Ramos (cell line): Measurements from ENCODE around the gene CYP2D6.
"Not testable (repeated sequence)": the region's sequence is repeated elsewhere in the genome, so short reads cannot be mapped to it uniquely, and the experiment has no call there.

Source experiments
- in situ Hi-C: fragments of 300-500 bp; cut with MboI; formaldehyde crosslinking; loops from one replicate; pipeline ENCODE4 v1.14.3; 2022; ENCODE audit warnings: low sequenced_read_pairs; ENCODE audit not compliant: unreplicated experiment

Gene CYP2D6

DNA sequence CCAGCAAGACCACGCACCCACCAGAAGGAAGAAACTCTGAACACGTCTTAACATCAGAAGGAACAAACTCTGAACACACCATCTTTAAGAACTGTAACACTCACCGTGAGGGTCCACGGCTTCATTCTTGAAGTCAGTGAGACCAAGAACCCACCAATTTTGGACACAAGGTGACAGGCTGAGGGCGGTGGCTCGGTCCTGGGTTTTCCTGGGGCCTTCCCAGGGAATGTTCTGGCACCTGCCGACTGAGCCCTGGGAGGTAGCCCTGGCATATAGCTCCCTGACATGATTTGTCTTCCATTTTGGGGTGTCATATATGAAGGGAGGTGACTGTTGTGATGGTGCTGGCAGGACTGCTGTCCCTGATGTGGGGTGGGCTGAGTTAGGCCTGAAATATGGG lies 8.9 kb upstream of the CYP2D6 start:
- in situ Hi-C loops, result not testable (repeated sequence)

DNA sequence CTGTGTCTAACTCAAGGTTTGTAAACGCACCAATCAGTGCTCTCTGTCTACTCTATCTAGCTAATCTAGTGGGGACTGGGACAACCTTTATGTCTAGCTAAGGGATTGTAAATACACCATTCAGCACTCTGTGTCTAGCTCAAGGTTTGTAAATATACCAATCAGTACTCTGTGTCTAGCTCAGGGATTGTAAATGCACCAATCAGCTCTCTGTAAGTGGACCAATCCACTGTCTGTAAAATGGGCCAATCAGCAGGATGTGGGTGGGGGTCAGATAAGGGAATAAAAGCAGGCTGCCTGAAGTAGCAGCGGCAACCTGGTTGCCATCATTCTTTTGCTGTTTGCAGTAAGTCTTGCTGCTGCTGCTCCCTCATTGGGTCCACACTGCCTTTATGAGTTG lies 8.4 kb upstream of the CYP2D6 start:
- in situ Hi-C loops, result no loop called here

DNA sequence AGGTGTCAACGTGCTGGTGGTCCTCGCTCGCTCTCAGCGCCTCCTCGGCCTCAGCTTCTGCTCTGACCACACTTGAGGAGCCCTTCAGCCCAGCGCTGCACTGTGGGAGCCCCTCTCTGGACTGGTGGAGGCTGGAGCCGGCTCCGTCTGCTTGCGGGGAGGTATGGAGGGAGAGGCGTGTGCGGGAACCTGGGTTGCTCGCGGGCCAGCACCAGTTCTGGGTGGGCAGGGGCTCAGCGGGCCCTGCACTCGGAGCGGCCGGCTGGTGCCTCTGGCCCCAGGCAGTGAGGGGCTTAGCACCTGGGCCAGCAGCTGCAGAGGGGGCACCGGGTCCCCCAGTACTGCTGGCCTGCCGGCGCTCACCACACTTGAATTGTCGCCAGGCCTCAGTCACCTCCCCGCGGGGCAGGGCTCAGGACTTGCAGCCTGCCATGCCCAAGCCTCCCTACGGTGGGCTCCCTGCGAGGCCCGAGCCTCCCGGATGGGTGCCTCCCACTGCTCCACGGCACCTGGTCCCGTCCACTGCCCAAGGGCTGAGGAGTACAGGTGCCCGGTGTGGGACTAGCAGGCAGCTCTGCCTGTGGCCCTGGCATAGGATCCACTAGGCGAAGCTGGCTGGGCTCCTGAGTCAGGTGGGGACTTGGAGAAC lies 7.6 kb upstream of the CYP2D6 start:
- in situ Hi-C loops, result no loop called here

DNA sequence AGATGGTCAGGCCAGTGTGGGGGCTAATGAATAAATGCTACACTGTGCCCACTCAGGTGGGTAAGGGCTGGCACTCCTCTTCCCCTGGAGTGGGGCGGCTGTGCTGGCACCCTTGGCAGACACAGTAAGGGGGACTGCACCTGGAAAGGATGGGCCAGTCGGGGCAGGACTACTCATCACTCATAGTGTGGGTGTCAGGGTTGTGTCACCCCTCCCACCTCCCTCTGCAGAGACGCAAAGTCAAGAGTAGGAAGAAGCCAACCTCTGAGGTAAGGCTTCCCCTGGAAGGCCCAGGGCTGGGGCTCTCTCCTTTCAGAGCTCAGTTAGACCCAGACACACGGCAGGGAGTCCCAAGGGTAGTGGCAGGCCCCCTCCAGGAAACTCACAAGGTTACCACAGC lies 5.1 kb upstream of the CYP2D6 start:
- in situ Hi-C loops, result not testable (repeated sequence)

DNA sequence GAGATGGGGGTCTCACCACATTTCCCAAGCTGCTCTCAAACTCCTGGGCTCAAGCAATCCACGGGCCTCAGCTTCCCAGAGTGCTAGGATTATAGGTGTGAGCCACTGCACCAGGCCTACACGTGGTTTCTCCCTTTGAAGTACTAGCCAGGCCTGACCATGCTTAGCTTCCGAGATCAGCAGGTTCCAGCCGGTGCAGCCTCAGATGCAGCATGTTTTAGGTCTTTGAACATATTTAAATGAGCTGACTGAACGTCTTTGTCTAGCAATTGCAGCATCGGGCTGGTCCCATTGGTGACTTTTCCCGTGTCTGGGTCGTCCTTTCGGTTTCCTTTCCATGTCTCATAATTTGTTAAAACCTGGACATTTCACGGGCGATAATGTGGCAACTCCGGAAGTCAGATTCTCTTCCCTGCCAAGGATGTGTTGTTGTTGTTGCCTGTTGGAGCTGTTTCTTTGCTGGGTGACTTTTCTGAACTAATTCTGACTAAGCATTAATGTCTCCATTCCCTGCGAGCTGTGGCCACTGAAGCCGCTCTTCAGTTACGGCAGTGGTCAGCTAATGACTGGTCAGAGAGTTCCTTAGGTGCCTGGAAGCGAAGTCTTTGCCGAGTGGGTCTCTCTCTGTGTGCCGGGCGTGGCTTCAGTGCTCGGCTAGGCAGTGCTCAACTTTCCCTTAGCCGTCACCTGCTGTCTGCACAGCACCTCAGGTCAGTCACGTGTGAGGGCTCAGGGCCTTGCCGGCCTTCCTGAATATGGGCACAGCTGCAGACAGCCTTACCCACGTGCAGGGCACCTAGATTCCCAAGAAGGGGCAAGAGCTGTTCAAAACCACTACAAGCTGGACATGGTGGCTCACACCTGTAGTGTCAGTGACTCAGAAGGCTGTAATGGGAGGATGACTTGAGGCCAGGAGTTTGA lies 3.8 kb upstream of the CYP2D6 start:
- in situ Hi-C loops, result no loop called here

DNA sequence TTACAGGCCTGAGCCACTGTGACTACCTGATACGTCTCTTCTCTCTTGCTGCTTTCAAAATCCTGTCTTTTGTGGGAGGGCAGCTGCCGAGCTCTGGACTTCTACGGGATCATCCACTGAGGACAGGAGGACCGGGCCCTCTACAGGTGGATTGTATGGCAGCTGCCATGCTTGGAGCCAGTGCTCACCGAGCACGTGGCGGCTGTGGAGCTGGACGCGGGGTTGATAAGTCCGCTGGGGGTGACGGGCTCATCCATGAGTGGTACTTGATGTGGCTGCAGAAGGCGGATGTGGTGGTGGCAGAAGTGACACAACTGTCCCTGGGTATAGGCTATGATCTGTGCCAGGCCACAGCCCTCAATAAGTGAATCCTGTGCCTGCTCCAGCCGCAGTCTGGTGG lies 1.8 kb upstream of the CYP2D6 start:
- in situ Hi-C loops, result no loop called here

DNA sequence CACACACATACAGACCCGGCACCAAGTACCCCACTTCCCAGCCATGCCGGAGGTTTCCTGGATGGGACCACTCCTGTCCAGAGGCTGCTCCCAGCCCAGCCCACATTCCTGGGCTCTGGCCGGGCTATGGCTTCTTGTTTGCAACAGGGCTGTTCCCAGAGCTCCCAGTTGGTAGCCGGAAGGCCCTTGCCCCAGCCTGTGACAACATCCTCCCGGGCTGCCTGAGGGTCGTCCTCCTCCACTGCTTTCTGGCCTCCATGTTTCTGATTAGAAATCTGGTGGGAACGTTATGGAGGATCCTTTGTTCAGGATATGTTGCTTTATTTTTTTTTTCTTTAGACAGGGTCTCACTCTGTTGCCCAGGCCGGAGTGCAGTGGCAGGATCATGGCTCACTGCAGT lies 952 bp upstream of the CYP2D6 start:
- in situ Hi-C loops, result no loop called here

DNA sequence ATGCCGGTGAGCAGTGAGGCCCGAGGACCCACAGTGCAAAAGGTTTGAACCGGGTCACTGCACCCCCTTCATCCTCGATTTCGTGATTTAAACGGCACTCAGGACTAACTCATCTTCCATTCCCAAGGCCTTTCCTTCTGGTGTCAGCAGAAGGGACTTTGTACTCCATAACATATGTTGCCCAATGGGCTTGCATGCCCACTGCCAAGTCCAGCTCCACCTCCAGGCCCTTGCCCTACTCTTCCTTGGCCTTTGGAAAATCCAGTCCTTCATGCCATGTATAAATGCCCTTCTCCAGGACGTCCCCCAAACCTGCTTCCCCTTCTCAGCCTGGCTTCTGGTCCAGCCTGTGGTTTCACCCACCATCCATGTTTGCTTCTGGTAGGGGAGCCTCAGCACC lies 428 bp downstream of the CYP2D6 start:
- in situ Hi-C loops, result not testable (repeated sequence)

DNA sequence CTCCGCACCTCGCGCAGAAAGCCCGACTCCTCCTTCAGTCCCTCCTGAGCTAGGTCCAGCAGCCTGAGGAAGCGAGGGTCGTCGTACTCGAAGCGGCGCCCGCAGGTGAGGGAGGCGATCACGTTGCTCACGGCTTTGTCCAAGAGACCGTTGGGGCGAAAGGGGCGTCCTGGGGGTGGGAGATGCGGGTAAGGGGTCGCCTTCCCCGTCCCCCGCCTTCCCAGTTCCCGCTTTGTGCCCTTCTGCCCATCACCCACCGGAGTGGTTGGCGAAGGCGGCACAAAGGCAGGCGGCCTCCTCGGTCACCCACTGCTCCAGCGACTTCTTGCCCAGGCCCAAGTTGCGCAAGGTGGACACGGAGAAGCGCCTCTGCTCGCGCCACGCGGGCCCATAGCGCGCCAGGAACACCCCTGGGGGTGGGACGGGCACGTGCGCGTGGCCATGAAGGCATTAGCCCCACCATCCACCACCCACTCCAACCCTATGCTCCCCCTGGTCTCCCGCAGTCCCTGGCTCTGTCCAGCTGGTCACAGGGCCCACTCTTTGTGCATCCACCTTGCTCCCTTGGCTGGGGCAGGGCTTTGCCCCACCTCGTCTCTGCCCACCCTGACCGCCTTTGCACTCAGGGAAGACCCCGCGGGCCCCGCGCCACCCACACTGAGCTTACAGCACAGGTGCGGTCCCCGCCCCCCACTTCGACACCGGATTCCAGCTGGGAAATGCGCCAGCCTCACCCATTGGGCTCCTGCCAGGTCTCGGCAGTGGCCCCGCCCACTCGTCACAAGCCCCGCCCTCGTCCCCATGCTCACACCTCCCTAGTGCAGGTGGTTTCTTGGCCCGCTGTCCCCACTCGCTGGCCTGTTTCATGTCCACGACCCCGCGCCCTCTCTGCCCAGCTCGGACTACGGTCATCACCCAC lies 1.6 kb downstream of the CYP2D6 start:
- in situ Hi-C loops, result not testable (repeated sequence)

DNA sequence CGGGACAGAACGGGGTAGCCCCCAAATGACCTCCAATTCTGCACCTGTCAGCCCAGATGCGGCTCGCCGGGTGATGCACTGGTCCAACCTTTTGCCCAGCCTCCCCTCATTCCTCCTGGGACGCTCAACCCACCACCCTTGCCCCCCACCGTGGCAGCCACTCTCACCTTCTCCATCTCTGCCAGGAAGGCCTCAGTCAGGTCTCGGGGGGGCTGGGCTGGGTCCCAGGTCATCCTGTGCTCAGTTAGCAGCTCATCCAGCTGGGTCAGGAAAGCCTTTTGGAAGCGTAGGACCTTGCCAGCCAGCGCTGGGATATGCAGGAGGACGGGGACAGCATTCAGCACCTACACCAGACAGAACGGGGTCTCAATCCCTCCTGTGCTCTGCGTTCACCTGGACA lies 2.6 kb downstream of the CYP2D6 start:
- in situ Hi-C loops, result not testable (repeated sequence)

DNA sequence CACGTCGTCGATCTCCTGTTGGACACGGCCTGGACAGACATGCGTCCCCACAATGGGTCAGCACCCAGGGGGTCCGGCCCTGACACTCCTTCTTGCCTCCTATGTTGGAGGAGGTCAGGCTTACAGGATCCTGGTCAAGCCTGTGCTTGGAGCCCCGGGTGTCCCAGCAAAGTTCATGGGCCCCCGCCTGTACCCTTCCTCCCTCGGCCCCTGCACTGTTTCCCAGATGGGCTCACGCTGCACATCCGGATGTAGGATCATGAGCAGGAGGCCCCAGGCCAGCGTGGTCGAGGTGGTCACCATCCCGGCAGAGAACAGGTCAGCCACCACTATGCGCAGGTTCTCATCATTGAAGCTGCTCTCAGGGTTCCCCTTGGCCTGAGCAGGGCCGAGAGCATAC lies 3.0 kb downstream of the CYP2D6 start:
- in situ Hi-C loops, result no loop called here

DNA sequence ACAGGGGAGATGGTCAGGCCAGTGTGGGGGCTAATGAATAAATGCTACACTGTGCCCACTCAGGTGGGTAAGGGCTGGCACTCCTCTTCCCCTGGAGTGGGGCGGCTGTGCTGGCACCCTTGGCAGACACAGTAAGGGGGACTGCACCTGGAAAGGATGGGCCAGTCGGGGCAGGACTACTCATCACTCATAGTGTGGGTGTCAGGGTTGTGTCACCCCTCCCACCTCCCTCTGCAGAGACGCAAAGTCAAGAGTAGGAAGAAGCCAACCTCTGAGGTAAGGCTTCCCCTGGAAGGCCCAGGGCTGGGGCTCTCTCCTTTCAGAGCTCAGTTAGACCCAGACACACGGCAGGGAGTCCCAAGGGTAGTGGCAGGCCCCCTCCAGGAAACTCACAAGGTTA lies 7.1 kb downstream of the CYP2D6 start:
- in situ Hi-C loops, result not testable (repeated sequence)

DNA sequence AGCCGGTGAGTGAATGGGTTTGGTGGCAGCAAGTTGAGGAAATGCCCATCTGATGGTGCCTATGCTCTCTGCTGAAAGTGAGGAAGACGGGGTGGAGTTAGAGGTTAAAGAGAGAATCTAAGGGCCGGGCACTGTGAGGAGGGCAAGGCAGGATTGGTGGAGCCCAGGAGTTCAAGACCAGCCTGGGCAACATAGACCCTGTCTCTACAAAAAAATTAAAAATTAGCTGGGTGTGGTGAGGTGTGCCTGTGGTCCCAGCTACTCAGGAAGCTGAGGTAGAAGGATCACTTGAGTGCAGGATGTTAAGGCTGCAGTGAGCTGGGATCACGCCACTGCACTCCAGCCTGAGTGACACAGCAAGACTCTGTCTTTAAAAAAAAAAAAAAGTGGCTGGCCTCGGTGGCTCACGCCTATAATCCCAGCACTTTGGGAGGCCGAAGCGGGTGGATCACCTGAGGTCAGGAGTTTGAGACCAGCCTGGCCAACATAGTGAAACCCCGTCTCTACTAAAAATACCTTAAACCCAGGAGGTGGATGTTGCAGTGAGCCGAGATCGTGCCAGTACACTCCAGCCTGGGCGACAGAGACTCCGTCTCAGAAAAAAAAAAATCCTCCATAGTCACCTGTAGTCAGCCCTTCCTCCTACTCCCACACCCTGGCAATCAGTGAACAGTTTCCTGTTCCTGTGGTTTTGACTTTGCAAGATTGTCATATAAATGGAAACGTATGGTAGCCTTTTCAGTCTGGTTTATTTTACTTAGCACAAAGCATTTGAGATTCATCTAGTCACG lies 10.2 kb downstream of the CYP2D6 start:
- in situ Hi-C loops, result not testable (repeated sequence)

DNA sequence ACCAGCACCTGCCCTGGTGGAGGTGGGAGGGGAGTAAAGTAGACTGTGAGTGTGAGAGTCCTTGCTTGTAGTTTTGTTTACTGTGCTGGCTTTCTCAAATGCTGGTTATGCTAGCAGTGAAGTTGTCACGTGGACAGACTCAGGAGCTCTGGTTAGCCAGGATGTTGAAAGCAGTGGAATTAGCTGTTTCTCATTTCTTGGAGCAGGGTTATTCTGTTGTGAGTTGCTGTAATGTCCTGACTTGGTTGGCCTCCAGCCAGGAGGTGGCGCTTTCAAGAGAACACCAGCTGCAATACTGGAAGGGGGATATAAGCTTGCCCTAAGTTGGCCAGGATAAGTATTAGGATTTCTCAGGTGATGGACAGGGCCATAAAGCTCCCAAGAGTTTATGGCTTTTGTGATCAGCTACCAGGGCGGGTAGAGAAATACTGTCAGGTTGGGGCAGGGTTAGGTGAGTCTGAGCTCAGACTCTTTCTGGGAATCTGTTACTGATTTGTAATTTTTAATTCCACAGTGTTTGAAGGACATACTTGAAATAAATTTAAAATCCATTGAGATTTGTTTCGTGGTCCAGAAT lies 13.7 kb downstream of the CYP2D6 start:
- in situ Hi-C loops, result loop anchor here (10.0 kb wide), 1 partner anchor 152 kb away; the partner anchor contains the start of gene SEPTIN3

DNA sequence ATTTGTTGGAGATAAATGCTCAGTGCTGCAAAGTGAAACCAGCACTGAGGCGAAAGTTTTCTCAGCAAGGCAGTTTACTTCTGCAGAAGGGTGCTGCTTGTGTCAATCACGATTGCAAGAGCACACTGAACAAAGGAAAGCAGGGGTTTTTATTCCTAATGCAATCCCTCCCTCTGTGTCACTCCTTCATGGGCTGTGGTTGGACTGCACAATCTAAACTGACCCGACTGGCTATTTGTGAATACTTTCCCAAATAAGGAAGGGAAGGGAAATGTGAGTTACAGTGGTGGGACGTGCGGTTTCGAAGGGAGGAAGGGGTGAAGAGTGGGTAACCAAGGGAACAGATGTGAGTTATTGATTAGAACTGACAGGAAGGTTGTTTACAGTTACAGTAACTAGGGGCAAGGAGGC lies 15.2 kb downstream of the CYP2D6 start:
- in situ Hi-C loops, result loop anchor here (10.0 kb wide), 1 partner anchor 151 kb away; the partner anchor contains the start of gene SEPTIN3

DNA sequence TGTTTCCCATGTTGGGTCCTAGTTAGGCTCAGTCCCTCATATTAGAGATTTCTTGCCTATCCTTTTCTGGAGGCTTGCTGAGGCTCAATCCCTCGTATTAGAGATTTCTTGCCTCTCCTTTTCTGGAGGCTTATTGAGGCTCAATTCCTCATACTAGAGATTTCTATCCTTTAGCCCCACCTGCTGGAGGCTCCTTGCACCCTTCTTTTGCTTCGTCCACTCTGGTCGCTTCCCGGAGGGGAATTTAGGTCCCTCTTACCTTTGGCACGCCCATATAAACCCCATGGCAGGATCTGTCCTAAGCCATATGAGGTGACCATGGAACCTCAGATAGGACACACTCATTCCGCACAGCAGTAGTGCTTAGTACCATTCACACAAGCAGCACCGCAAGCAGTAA lies 15.9 kb downstream of the CYP2D6 start:
- in situ Hi-C loops, result loop anchor here (10.0 kb wide), 1 partner anchor 150 kb away; the partner anchor contains the start of gene SEPTIN3

DNA sequence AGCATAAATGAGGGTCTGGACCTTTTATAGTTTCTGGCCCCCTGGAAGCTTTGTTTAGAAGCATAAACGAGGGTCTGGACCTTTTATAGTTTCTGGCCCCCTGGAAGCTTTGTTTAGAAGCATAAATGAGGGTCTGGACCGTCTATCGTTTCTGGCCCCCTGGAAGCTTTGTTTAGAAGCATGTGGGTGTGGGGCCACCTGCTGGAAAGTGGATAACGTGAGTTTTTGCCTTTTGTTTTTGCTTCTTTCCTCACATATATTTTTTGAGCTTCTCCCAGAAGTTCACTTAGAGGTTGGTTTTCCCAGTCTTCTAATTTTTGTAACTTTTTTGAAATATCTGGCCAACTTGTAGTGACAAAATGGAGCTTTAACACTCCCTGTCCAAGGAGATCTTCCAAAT lies 17.8 kb downstream of the CYP2D6 start:
- in situ Hi-C loops, result loop anchor here (10.0 kb wide), 1 partner anchor 148 kb away; the partner anchor contains the start of gene SEPTIN3

DNA sequence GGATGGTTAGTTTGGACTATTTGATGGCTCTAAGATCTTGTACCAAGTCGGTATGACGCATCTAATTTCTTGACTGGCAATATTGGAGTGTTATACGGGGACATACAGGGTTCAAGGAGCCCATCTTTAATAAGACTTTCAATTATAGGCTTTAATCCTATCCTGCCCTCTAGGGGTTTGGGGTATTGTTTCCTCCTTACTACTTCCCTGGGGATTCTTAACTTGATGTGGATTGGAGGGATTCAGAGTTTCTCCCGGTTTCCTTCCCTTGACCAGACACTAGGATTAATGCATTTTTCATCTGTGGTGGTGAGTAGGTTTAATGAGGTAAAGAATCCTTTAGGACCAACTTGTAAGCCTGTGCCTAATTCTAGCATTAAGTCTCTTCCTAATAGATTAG lies 18.8 kb downstream of the CYP2D6 start:
- in situ Hi-C loops, result loop anchor here (10.0 kb wide), 1 partner anchor 147 kb away; the partner anchor contains the start of gene SEPTIN3

DNA sequence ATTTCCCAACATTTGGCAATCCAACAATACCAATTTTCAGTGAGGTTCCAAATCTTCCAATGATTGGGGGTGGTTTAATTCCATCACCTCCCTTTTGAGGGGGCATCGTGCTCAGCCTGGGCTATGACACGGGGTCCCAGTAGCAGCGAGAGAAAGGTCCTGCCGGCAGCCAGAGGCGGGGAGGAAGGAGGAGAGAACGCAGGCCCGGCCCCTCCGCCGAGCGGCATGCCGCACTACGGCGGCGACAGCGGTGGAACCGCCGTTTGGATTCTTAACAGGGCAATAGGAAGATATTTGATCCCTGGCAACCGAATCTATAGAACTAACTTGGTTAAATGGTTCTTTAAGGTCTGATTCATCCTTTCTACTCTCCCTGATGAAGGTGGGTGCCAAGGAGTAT lies 21.8 kb downstream of the CYP2D6 start:
- in situ Hi-C loops, result no loop called here
